Neural progenitor cell (in vitro differentiated cells): ENCODE measurements around the gene TM9SF3. TPM values are rescaled to one million over a fixed set of nuclear protein-coding genes. Genes with fewer than 3 reads are reported as not detected.

Source experiments
- DNase-seq: peaks from one replicate; pipeline ENCODE4 v3.0.0-alpha.2; 2016; ENCODE audit warnings: low spot score
- H2AFZ ChIP-seq: fragments of 200-600 bp; sonication (generic); replicated peaks from 2 replicates; pipeline ENCODE4 v1.6.1; 2016; ENCODE audit warnings: antibody characterized with exemption
- H3F3A ChIP-seq: fragments of 200-600 bp; sonication (generic); 2 replicates; pipeline ENCODE4 v1.6.1; 2016; ENCODE audit warnings: antibody characterized with exemption, low read depth
- H3K27ac ChIP-seq: fragments of 200-600 bp; sonication (generic); 2 replicates; pipeline ENCODE4 v1.5.1; 2016; ENCODE audit warnings: mild to moderate bottlenecking
- H3K27me3 ChIP-seq: fragments of 200-600 bp; sonication (generic); 2 replicates; pipeline ENCODE4 v1.6.1; 2016; ENCODE audit warnings: mild to moderate bottlenecking, moderate library complexity
- H3K36me3 ChIP-seq: fragments of 200-600 bp; sonication (generic); 2 replicates; pipeline ENCODE4 v1.5.1; 2016
- H3K4me1 ChIP-seq: fragments of 200-600 bp; sonication (generic); 2 replicates; pipeline ENCODE4 v1.6.1; 2016; ENCODE audit warnings: mixed run types
- H3K4me2 ChIP-seq: fragments of 200-600 bp; sonication (generic); 2 replicates; pipeline ENCODE4 v1.6.1; 2016
- H3K4me3 ChIP-seq: fragments of 200-600 bp; sonication (generic); 2 replicates; pipeline ENCODE4 v1.5.1; 2016
- H3K79me2 ChIP-seq: fragments of 200-600 bp; sonication (generic); 2 replicates; pipeline ENCODE4 v1.6.1; 2016; ENCODE audit warnings: low read depth
- H3K9ac ChIP-seq: fragments of 200-600 bp; sonication (generic); 2 replicates; pipeline ENCODE4 v1.6.1; 2016
- H3K9me3 ChIP-seq: fragments of 200-600 bp; sonication (generic); 2 replicates; pipeline ENCODE4 v1.5.1; 2016; ENCODE audit warnings: low read depth
- H4K20me1 ChIP-seq: fragments of 200-600 bp; sonication (generic); 2 replicates; pipeline ENCODE4 v1.6.1; 2016; ENCODE audit warnings: low read depth
- H3K27ac Mint-ChIP-seq: 3 replicates; pipeline ENCODE4 v1.8.0; 2021; ENCODE audit warnings: mixed read lengths
- H3K27me3 Mint-ChIP-seq: 2 replicates; pipeline ENCODE4 v1.8.0; 2022; ENCODE audit warnings: low read depth, mild to moderate bottlenecking, inconsistent platforms, moderate library complexity, mixed read lengths; ENCODE audit not compliant: insufficient read depth
- H3K36me3 Mint-ChIP-seq: 3 replicates; pipeline ENCODE4 v1.8.0; 2021; ENCODE audit warnings: mixed read lengths
- H3K4me1 Mint-ChIP-seq: 3 replicates; pipeline ENCODE4 v1.8.0; 2021; ENCODE audit warnings: mixed read lengths
- H3K4me3 Mint-ChIP-seq: 3 replicates; pipeline ENCODE4 v1.8.0; 2021; ENCODE audit warnings: mild to moderate bottlenecking, moderate library complexity, mixed read lengths
- H3K9me3 Mint-ChIP-seq: 3 replicates; pipeline ENCODE4 v1.8.0; 2020; ENCODE audit warnings: mixed read lengths
- CTCF ChIP-seq: fragments of 200-600 bp; sonication (generic); IDR thresholded peaks from 2 replicates; pipeline ENCODE4 v1.5.1; 2017; ENCODE audit warnings: antibody characterized with exemption, mild to moderate bottlenecking
- EZH2 ChIP-seq: fragments of 200-600 bp; sonication (generic); IDR thresholded peaks from 2 replicates; pipeline ENCODE4 v1.6.1; 2017; ENCODE audit warnings: antibody characterized with exemption, mild to moderate bottlenecking, moderate library complexity
- EZH2phosphoT487 ChIP-seq: fragments of 200-600 bp; sonication (generic); IDR thresholded peaks from 2 replicates; pipeline ENCODE4 v1.6.1; 2017; ENCODE audit warnings: antibody characterized with exemption
- total RNA-seq: library from RNA; depleted of rRNA; stranded (reverse); fragments of >200 nt; gene quantifications from 2 replicates; pipeline ENCODE4 v1.2.3, GENCODE V29; 2015; ENCODE audit warnings: low replicate concordance

The TM9SF3 gene
- total RNA-seq, 1 donor from 2014 or later: 122 TPM

GRCh38 chr10:96560966-96561887 lies 25.6 kb downstream of the TM9SF3 start:
- Histone ChIP-seq H3K27me3 (no peaks in the 10 kb centered on the region), H4K20me1 (peaks cover 23% of the 10 kb centered on the region), H3K9me3 (no peaks in the 10 kb centered on the region), H3K4me2 (no peak overlapping the region), H3K79me2 (peaks cover 27% of the 10 kb centered on the region), H3K9ac (no peak overlapping the region), H3K4me1 (no peaks in the 10 kb centered on the region), H3K27ac (no peak overlapping the region), H3K36me3 (peaks cover 14% of the 10 kb centered on the region), H3K4me3 (no peak overlapping the region), H2AFZ (no peak overlapping the region), H3F3A (peaks cover 7% of the 10 kb centered on the region)
- no peak for DNase-seq
- no peaks in the 10 kb centered on the region for H3K27me3 Mint-ChIP-seq
- H3K9me3 Mint-ChIP-seq: no peaks in the 10 kb centered on the region
- peaks cover 28% of the 10 kb centered on the region for H3K36me3 Mint-ChIP-seq
- H3K4me1 Mint-ChIP-seq: no peaks in the 10 kb centered on the region
- TF ChIP-seq CTCF: no peak
- TF ChIP-seq EZH2phosphoT487: no peak
- no peak overlapping the region for H3K4me3 Mint-ChIP-seq
- no peak overlapping the region for H3K27ac Mint-ChIP-seq

- no peak overlapping the region for H3K4me3 ChIP-seq
- no peak overlapping the region for H2AFZ ChIP-seq
- Mint-ChIP-seq H3K9me3 (no peaks in the 10 kb centered on the region), H3K4me1 (no peaks in the 10 kb centered on the region), H3K27me3 (no peaks in the 10 kb centered on the region), H3K4me3 (no peak overlapping the region), H3K36me3 (peaks cover 28% of the 10 kb centered on the region), H3K27ac (no peak overlapping the region)
- H3K4me2 ChIP-seq: no peak overlapping the region
- H3K79me2 ChIP-seq: peaks cover 28% of the 10 kb centered on the region
- no peak for DNase-seq
- peaks cover 25% of the 10 kb centered on the region for H4K20me1 ChIP-seq
- no peaks in the 10 kb centered on the region for H3K9me3 ChIP-seq
- no peaks in the 10 kb centered on the region for H3K27me3 ChIP-seq
- H3K9ac ChIP-seq: no peak overlapping the region
- H3K36me3 ChIP-seq: peaks cover 13% of the 10 kb centered on the region
- no peak overlapping the region for H3K27ac ChIP-seq
- H3K4me1 ChIP-seq: no peaks in the 10 kb centered on the region
- TF ChIP-seq EZH2phosphoT487 (no peak), EZH2 (no peak), CTCF (no peak)
- peaks cover 7% of the 10 kb centered on the region for H3F3A ChIP-seq
Measured at GRCh38 chr10:96560489-96560888, 26.3 kb downstream of the TM9SF3 start.

GRCh38 chr10:96556003-96556402 lies 30.8 kb downstream of the TM9SF3 start:
- TF ChIP-seq CTCF (peak; percentile 72), EZH2 (no peak)
- H3K9ac ChIP-seq: no peak overlapping the region
- peaks cover 13% of the 10 kb centered on the region for H3K36me3 ChIP-seq
- H3K4me2 ChIP-seq: no peak overlapping the region
- H3K4me3 ChIP-seq: no peak overlapping the region
- H3K27me3 ChIP-seq: no peaks in the 10 kb centered on the region
- H3K79me2 ChIP-seq: peaks cover 24% of the 10 kb centered on the region
- H4K20me1 ChIP-seq: peaks cover 45% of the 10 kb centered on the region
- H3K9me3 ChIP-seq: no peaks in the 10 kb centered on the region
- H3K4me1 Mint-ChIP-seq: no peaks in the 10 kb centered on the region
- DNase-seq: peak; percentile 50
- peaks cover 18% of the 10 kb centered on the region for H3K36me3 Mint-ChIP-seq
- H3K9me3 Mint-ChIP-seq: no peaks in the 10 kb centered on the region
- no peak overlapping the region for H2AFZ ChIP-seq
- no peaks in the 10 kb centered on the region for H3K27me3 Mint-ChIP-seq
- peaks cover 12% of the 10 kb centered on the region for H3K4me1 ChIP-seq
- no peak overlapping the region for H3K27ac ChIP-seq
- no peak overlapping the region for H3K27ac Mint-ChIP-seq
- H3F3A ChIP-seq: peaks cover 7% of the 10 kb centered on the region
- no peak overlapping the region for H3K4me3 Mint-ChIP-seq
